H1 (cell line): ENCODE measurements around the gene CNOT6L. TPM values are rescaled to one million over a fixed set of nuclear protein-coding genes. Genes with fewer than 3 reads are reported as not detected.

Source experiments
- CTCF ChIA-PET: fragments of 300-600 bp; sonication (Branson Sonifier 250); formaldehyde crosslinking; loops from one replicate; lab custom pipeline; 2021; ENCODE audit not compliant: partially characterized antibody; lab: Charles Lee
- POLR2A ChIA-PET: fragments of 300-600 bp; sonication (Branson Sonifier 250); formaldehyde crosslinking; loops from one replicate; lab custom pipeline; 2021; ENCODE audit warnings: inconsistent platforms; ENCODE audit not compliant: partially characterized antibody; lab: Charles Lee
- DNase-seq, 2 experiments: peaks; one replicate each; pipeline versions ENCODE4 v3.0.0 to v3.0.0-alpha.2; 2010 to 2022; ENCODE audit warnings: low spot score in 2 of 2, low read depth in 1 of 2, mixed read lengths in 1 of 2
- FAIRE-seq: peaks from 2 replicates; lab custom pipeline; 2011; peaks lifted over from hg19 to GRCh38; lab: Jason Lieb, UNC
- H2AFZ ChIP-seq: 2 replicates; pipeline ENCODE4 v1.8.1; 2012; ENCODE audit warnings: low read length, inconsistent platforms
- H2AK5ac ChIP-seq: 2 replicates; pipeline ENCODE4 v1.6.1; 2013; ENCODE audit warnings: low read depth, low read length
- H2BK120ac ChIP-seq: replicated peaks from 2 replicates; pipeline ENCODE3; 2013; ENCODE audit warnings: low read depth, low read length, inconsistent platforms
- H2BK12ac ChIP-seq: 2 replicates; pipeline ENCODE4 v1.6.1; 2013; ENCODE audit warnings: low read depth, low read length
- H2BK15ac ChIP-seq: 2 replicates; pipeline ENCODE4 v1.6.1; 2013; ENCODE audit warnings: low read length
- H2BK20ac ChIP-seq: 2 replicates; pipeline ENCODE4 v1.6.1; 2013; ENCODE audit warnings: low read length
- H2BK5ac ChIP-seq: 2 replicates; pipeline ENCODE4 v1.6.1; 2013; ENCODE audit warnings: low read depth, low read length
- H3K14ac ChIP-seq: 2 replicates; pipeline ENCODE4 v1.6.1; 2013; ENCODE audit warnings: inconsistent platforms; ENCODE audit not compliant: insufficient read length
- H3K18ac ChIP-seq: 2 replicates; pipeline ENCODE4 v1.6.1; 2013; ENCODE audit warnings: low read length; ENCODE audit errors: extremely low read depth
- H3K23ac ChIP-seq: 2 replicates; pipeline ENCODE4 v1.6.1; 2013; ENCODE audit warnings: inconsistent platforms; ENCODE audit not compliant: insufficient read length
- H3K23me2 ChIP-seq: 2 replicates; pipeline ENCODE4 v1.6.1; 2013; ENCODE audit warnings: low read depth, low read length
- H3K27ac ChIP-seq: 2 replicates; pipeline ENCODE4 v1.6.1; 2011; ENCODE audit warnings: low read depth, low read length, inconsistent platforms
- H3K27me3 ChIP-seq, 4 experiments: replicated peaks in 1 of 4; 1 replicate in 1 of 4; 2 replicates in 3 of 4; pipeline versions ENCODE4 v1.6.1 to v1.8.1; 2011 to 2013; ENCODE audit warnings: low read length in 3 of 4, mild to moderate bottlenecking in 3 of 4, inconsistent platforms in 2 of 4, mixed read lengths in 2 of 4, moderate library complexity in 1 of 4; ENCODE audit not compliant: control insufficient read depth in 3 of 4, insufficient read depth in 3 of 4; ENCODE audit errors: extremely low read depth in 1 of 4
- H3K36me3 ChIP-seq, 4 experiments: 2 replicates each; pipeline versions ENCODE4 v1.6.1 to v1.8.1; 2011 to 2013; ENCODE audit warnings: mild to moderate bottlenecking in 4 of 4, low read length in 3 of 4, moderate library complexity in 2 of 4, control low read depth in 1 of 4, inconsistent platforms in 1 of 4; ENCODE audit not compliant: insufficient read depth in 4 of 4, control insufficient read depth in 2 of 4
- H3K4ac ChIP-seq: replicated peaks from 2 replicates; pipeline ENCODE3; 2013; ENCODE audit warnings: low read length, low read depth, mixed read lengths, inconsistent platforms; ENCODE audit not compliant: insufficient read length
- H3K4me1 ChIP-seq, 4 experiments: replicated peaks in 1 of 4; 1 replicate in 1 of 4; 2 replicates in 3 of 4; pipeline versions ENCODE4 v1.6.1 to v1.8.1; 2011 to 2013; ENCODE audit warnings: low read length in 3 of 4, inconsistent platforms in 2 of 4, mixed read lengths in 1 of 4; ENCODE audit not compliant: insufficient read depth in 4 of 4, control insufficient read depth in 3 of 4
- H3K4me2 ChIP-seq, 2 experiments: 2 replicates each; pipeline versions ENCODE4 v1.6.1 to v1.8.1; 2011 to 2013; ENCODE audit warnings: low read depth in 2 of 2, low read length in 2 of 2, control low read depth in 1 of 2, inconsistent platforms in 1 of 2, mild to moderate bottlenecking in 1 of 2; ENCODE audit not compliant: insufficient read depth in 1 of 2
- H3K4me3 ChIP-seq, 4 experiments: fragments of 200-600, 300-600 bp in 1 of 4; sonication (generic), shearing (Covaris generic), sonication (Bioruptor Twin) in 1 of 4; 2 replicates each; pipeline versions ENCODE4 v1.5.1 to v1.8.1; 2011 to 2016; ENCODE audit warnings: low read length in 4 of 4, low read depth in 3 of 4, control low read depth in 2 of 4, inconsistent platforms in 2 of 4, mild to moderate bottlenecking in 2 of 4, mixed read lengths in 1 of 4, moderate library complexity in 1 of 4; ENCODE audit not compliant: insufficient read depth in 2 of 4; ENCODE audit errors: extremely low read depth in 1 of 4
- H3K56ac ChIP-seq: replicated peaks from 2 replicates; pipeline ENCODE3; 2013; ENCODE audit warnings: low read depth, mild to moderate bottlenecking, mixed read lengths, low read length, inconsistent platforms; ENCODE audit not compliant: insufficient read length
- H3K79me1 ChIP-seq: 2 replicates; pipeline ENCODE4 v1.6.1; 2013; ENCODE audit warnings: low read depth, low read length, control low read depth
- H3K79me2 ChIP-seq, 2 experiments: 2 replicates each; pipeline versions ENCODE4 v1.6.1 to v1.8.1; 2012 to 2013; ENCODE audit warnings: low read length in 2 of 2, mild to moderate bottlenecking in 2 of 2, inconsistent platforms in 1 of 2; ENCODE audit not compliant: insufficient read depth in 2 of 2, control insufficient read depth in 1 of 2
- H3K9ac ChIP-seq, 4 experiments: replicated peaks in 1 of 4; 1 replicate in 1 of 4; 2 replicates in 3 of 4; pipeline versions ENCODE4 v1.6.1 to v1.8.1; 2011 to 2013; ENCODE audit warnings: low read depth in 3 of 4, low read length in 3 of 4, control low read depth in 2 of 4, mild to moderate bottlenecking in 2 of 4, moderate library complexity in 2 of 4, inconsistent platforms in 1 of 4; ENCODE audit errors: extremely low read depth in 1 of 4
- H3K9me3 ChIP-seq, 2 experiments: 2 replicates each; pipeline versions ENCODE4 v1.6.1 to v1.8.1; 2012 to 2013; ENCODE audit warnings: mild to moderate bottlenecking in 2 of 2, moderate library complexity in 2 of 2, control low read depth in 1 of 2, inconsistent platforms in 1 of 2, low read depth in 1 of 2, low read length in 1 of 2, mixed read lengths in 1 of 2; ENCODE audit not compliant: insufficient read depth in 2 of 2
- H4K20me1 ChIP-seq, 2 experiments: replicated peaks in 1 of 2; 2 replicates each; pipeline versions ENCODE3 to v1.8.1; 2011 to 2013; ENCODE audit warnings: inconsistent platforms in 2 of 2, low read length in 2 of 2, mild to moderate bottlenecking in 1 of 2; ENCODE audit not compliant: insufficient read depth in 2 of 2, control insufficient read depth in 1 of 2
- H4K5ac ChIP-seq: 2 replicates; pipeline ENCODE4 v1.6.1; 2013; ENCODE audit warnings: low read length, low read depth, mixed read lengths, inconsistent platforms; ENCODE audit not compliant: insufficient read length
- H4K8ac ChIP-seq: 2 replicates; pipeline ENCODE4 v1.8.0; 2013; ENCODE audit warnings: mild to moderate bottlenecking, moderate library complexity, low read length, inconsistent platforms; ENCODE audit not compliant: insufficient read depth; ENCODE audit errors: extremely low read depth
- H4K91ac ChIP-seq: replicated peaks from 2 replicates; pipeline ENCODE3; 2013; ENCODE audit warnings: low read length, mixed read lengths, inconsistent platforms; ENCODE audit not compliant: insufficient read length
- CEBPB ChIP-seq: IDR thresholded peaks from 2 replicates; pipeline ENCODE4 v1.6.1; 2012; ENCODE audit warnings: low read depth, low read length
- EGR1 ChIP-seq: IDR thresholded peaks from 2 replicates; pipeline ENCODE4 v1.6.1; 2011; ENCODE audit warnings: low read depth, low read length, borderline replicate concordance
- WGBS, 2 experiments: shearing (Covaris generic) in 1 of 2; methylation state at CpG; one replicate each; pipeline versions ENCODE4 v1.1.6 to v1.1.7; 2013 to 2015; ENCODE audit warnings: low lambda C conversion rate in 2 of 2, mixed read lengths in 2 of 2, inconsistent platforms in 1 of 2, low coverage in 1 of 2, missing lambda C conversion rate in 1 of 2; ENCODE audit not compliant: insufficient replicate concordance in 2 of 2, insufficient coverage in 1 of 2, insufficient read length in 1 of 2; ENCODE audit errors: extremely low coverage in 1 of 2, missing lambda C conversion rate in 1 of 2; 5-methylcytosine and 5-hydroxymethylcytosine counted together
- polyA plus RNA-seq, 7 experiments: library from polyadenylated mRNA; depleted of rRNA in 3 of 7; stranded (reverse) in 5 of 7; unstranded in 2 of 7; fragments of >200 nt in 5 of 7; fragments of 200-250 nt in 2 of 7; gene quantifications; 1 replicate in 5 of 7; 2 replicates in 1 of 7; 4 replicates in 1 of 7; pipeline versions ENCODE4 v1.2.1 to v1.2.3, GENCODE V29; 2011 to 2013; ENCODE audit warnings: missing spikeins in 2 of 7, mixed read lengths in 2 of 7
- total RNA-seq: library from RNA; stranded (reverse); fragmentation: NEBNext Ultra II Directional; extraction: Animal tissue kit (Norgen Biotek cat#: 25700); gene quantifications from 2 replicates; pipeline ENCODE4 v1.2.1, GENCODE V29; 2021

The CNOT6L gene
- total and polyA plus RNA-seq, 2 of the 8 experiments (the other 6 are each of a cell fraction or from before 2014, with no cell fraction given): 2.0 to 22.4 TPM

- no peak overlapping the region for H2BK15ac ChIP-seq
- WGBS, 2 experiments: 91% methylated on average over 6 of the region's 6 CpGs; no CpG with 5 or more reads in 1 of the 2 experiments
- no peak overlapping the region for H3K27ac ChIP-seq
- no peak overlapping the region for H3K56ac ChIP-seq
- H3K23me2 ChIP-seq: no peaks in the 10 kb centered on the region; the same call in 1 of the 2 replicates
- H3K4me2 ChIP-seq: no peak overlapping the region
- no peak overlapping the region for H4K5ac ChIP-seq
- H3K14ac ChIP-seq: no peak overlapping the region
- H3K23ac ChIP-seq: no peak overlapping the region
- H2BK120ac ChIP-seq: no peak overlapping the region
- H3K4me1 ChIP-seq: no peaks in the 10 kb centered on the region
- H3K4ac ChIP-seq: no peak overlapping the region
- H3K79me2 ChIP-seq: no peaks in the 10 kb centered on the region
- no peaks in the 10 kb centered on the region for H3K36me3 ChIP-seq
- no peak overlapping the region for H3K18ac ChIP-seq
- POLR2A ChIA-PET: no interaction called here
- no peaks in the 10 kb centered on the region; the same call in 1 of the 2 replicates for H3K79me1 ChIP-seq
- no peak overlapping the region for H2AK5ac ChIP-seq
- TF ChIP-seq CEBPB (peak; percentile 31; the same call in 1 of the 2 replicates), EGR1 (no peak)
- no peak overlapping the region for H4K8ac ChIP-seq
- H4K20me1 ChIP-seq: no peaks in the 10 kb centered on the region
- no peak for FAIRE-seq
- DNase-seq: no peak
- H3K9ac ChIP-seq: no peak overlapping the region
- CTCF ChIA-PET: interaction anchor here (0.6 kb wide), 1 partner anchor 334 kb away, joined by 3 read pairs; no protein-coding TSS in a partner anchor
- no peaks in the 10 kb centered on the region for H3K27me3 ChIP-seq
- H2BK5ac ChIP-seq: no peak overlapping the region
- no peak overlapping the region for H2BK20ac ChIP-seq
- H3K9me3 ChIP-seq: no peaks in the 10 kb centered on the region
- H4K91ac ChIP-seq: no peak overlapping the region
- no peak overlapping the region for H3K4me3 ChIP-seq
- H2AFZ ChIP-seq: no peak overlapping the region
- H2BK12ac ChIP-seq: no peak overlapping the region
These were observed 33.5 kb downstream of the CNOT6L start for GRCh38 chr4:77785669-77786068.
